Measurements from ENCODE around the gene PELO. TPM values are rescaled to one million over a fixed set of nuclear protein-coding genes. Genes with fewer than 3 reads are reported as not detected.

The PELO gene
- total and polyA plus RNA-seq, 9 of the 15 experiments (the other 6 are each of a cell fraction or from before 2014, with no cell fraction given) = 5.8 to 14.6 (median 9.6) TPM

DNA sequence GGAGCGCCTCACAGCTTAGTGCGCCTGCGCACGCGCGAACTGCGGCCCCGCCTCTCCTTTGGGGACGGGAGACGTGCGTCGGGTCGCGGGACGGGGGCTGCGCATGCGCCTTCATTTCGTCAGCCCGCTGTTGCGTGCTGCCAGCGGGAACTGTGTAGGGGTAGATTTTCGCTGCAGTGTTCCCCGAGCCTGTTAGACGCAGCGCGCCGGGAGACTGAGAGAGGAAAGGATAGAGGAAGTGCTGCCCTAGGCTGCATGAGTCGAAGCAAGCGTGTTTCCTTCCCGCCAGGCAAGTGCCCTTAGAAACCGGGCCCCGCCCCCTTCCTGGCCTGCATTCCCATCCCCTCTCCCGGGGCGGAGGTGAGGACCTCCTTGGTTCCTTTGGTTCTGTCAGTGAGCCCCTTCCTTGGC is 12.3 kb downstream of the PELO start (continued):
- TF ChIP-seq, protein P1, sequence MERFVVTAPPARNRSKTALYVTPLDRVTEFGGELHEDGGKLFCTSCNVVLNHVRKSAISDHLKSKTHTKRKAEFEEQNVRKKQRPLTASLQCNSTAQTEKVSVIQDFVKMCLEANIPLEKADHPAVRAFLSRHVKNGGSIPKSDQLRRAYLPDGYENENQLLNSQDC (CRISPR knock-in tag; IDR thresholded peaks at IDR 0.05) = no peak
- TF ChIP-seq SNRNP70 (optimal IDR thresholded peaks at IDR 0.05; ENCODE audit: low read depth, low read length) = no peak
- no peak for TF ChIP-seq CAMTA2 (CRISPR knock-in tag; conservative IDR thresholded peaks at IDR 0.05)
- TF ChIP-seq ZNF696 (CRISPR knock-in tag; conservative IDR thresholded peaks at IDR 0.05) = no peak
- no peak for TF ChIP-seq XRCC3 (IDR thresholded peaks at IDR 0.05)
- no peak for TF ChIP-seq FOXJ3 (CRISPR knock-in tag; IDR thresholded peaks at IDR 0.05)
- no peak for TF ChIP-seq GABPB1 (CRISPR knock-in tag; IDR thresholded peaks at IDR 0.05)
- TF ChIP-seq, protein P2, sequence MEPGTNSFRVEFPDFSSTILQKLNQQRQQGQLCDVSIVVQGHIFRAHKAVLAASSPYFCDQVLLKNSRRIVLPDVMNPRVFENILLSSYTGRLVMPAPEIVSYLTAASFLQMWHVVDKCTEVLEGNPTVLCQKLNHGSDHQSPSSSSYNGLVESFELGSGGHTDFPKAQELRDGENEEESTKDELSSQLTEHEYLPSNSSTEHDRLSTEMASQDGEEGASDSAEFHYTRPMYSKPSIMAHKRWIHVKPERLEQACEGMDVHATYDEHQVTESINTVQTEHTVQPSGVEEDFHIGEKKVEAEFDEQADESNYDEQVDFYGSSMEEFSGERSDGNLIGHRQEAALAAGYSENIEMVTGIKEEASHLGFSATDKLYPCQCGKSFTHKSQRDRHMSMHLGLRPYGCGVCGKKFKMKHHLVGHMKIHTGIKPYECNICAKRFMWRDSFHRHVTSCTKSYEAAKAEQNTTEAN (CRISPR knock-in tag; IDR thresholded peaks at IDR 0.05) = no peak
- TF ChIP-seq, protein P3, sequence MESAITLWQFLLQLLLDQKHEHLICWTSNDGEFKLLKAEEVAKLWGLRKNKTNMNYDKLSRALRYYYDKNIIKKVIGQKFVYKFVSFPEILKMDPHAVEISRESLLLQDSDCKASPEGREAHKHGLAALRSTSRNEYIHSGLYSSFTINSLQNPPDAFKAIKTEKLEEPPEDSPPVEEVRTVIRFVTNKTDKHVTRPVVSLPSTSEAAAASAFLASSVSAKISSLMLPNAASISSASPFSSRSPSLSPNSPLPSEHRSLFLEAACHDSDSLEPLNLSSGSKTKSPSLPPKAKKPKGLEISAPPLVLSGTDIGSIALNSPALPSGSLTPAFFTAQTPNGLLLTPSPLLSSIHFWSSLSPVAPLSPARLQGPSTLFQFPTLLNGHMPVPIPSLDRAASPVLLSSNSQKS (CRISPR knock-in tag; IDR thresholded peaks at IDR 0.05) = no peak
- TF ChIP-seq MBD2 (IDR thresholded peaks at IDR 0.05; ENCODE audit: borderline replicate concordance, low read depth) = no peak
- no peak for TF ChIP-seq HEY1 (CRISPR knock-in tag; IDR thresholded peaks at IDR 0.05; ENCODE audit: borderline replicate concordance)
- no peak for TF ChIP-seq TCFL5 (CRISPR knock-in tag; conservative IDR thresholded peaks at IDR 0.05)
- TF ChIP-seq CHD2 (IDR thresholded peaks at IDR 0.05; ENCODE audit: low read depth, low read length) = no peak
- TF ChIP-seq, protein P4, sequence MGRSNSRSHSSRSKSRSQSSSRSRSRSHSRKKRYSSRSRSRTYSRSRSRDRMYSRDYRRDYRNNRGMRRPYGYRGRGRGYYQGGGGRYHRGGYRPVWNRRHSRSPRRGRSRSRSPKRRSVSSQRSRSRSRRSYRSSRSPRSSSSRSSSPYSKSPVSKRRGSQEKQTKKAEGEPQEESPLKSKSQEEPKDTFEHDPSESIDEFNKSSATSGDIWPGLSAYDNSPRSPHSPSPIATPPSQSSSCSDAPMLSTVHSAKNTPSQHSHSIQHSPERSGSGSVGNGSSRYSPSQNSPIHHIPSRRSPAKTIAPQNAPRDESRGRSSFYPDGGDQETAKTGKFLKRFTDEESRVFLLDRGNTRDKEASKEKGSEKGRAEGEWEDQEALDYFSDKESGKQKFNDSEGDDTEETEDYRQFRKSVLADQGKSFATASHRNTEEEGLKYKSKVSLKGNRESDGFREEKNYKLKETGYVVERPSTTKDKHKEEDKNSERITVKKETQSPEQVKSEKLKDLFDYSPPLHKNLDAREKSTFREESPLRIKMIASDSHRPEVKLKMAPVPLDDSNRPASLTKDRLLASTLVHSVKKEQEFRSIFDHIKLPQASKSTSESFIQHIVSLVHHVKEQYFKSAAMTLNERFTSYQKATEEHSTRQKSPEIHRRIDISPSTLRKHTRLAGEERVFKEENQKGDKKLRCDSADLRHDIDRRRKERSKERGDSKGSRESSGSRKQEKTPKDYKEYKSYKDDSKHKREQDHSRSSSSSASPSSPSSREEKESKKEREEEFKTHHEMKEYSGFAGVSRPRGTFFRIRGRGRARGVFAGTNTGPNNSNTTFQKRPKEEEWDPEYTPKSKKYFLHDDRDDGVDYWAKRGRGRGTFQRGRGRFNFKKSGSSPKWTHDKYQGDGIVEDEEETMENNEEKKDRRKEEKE (IDR thresholded peaks at IDR 0.05; ENCODE audit: borderline replicate concordance in 1 of 2, control insufficient read depth in 1 of 2, low read depth in 2 of 2, low read length in 1 of 2) = no peak
- TF ChIP-seq, protein P5, sequence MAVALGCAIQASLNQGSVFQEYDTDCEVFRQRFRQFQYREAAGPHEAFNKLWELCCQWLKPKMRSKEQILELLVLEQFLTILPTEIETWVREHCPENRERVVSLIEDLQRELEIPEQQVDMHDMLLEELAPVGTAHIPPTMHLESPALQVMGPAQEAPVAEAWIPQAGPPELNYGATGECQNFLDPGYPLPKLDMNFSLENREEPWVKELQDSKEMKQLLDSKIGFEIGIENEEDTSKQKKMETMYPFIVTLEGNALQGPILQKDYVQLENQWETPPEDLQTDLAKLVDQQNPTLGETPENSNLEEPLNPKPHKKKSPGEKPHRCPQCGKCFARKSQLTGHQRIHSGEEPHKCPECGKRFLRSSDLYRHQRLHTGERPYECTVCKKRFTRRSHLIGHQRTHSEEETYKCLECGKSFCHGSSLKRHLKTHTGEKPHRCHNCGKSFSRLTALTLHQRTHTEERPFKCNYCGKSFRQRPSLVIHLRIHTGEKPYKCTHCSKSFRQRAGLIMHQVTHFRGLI (CRISPR knock-in tag; IDR thresholded peaks at IDR 0.05) = no peak
- TF ChIP-seq, protein P6, sequence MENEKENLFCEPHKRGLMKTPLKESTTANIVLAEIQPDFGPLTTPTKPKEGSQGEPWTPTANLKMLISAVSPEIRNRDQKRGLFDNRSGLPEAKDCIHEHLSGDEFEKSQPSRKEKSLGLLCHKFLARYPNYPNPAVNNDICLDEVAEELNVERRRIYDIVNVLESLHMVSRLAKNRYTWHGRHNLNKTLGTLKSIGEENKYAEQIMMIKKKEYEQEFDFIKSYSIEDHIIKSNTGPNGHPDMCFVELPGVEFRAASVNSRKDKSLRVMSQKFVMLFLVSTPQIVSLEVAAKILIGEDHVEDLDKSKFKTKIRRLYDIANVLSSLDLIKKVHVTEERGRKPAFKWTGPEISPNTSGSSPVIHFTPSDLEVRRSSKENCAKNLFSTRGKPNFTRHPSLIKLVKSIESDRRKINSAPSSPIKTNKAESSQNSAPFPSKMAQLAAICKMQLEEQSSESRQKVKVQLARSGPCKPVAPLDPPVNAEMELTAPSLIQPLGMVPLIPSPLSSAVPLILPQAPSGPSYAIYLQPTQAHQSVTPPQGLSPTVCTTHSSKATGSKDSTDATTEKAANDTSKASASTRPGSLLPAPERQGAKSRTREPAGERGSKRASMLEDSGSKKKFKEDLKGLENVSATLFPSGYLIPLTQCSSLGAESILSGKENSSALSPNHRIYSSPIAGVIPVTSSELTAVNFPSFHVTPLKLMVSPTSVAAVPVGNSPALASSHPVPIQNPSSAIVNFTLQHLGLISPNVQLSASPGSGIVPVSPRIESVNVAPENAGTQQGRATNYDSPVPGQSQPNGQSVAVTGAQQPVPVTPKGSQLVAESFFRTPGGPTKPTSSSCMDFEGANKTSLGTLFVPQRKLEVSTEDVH (IDR thresholded peaks at IDR 0.05; ENCODE audit: low read depth, partially characterized antibody) = peak; percentile 64
- TF ChIP-seq, protein P7, sequence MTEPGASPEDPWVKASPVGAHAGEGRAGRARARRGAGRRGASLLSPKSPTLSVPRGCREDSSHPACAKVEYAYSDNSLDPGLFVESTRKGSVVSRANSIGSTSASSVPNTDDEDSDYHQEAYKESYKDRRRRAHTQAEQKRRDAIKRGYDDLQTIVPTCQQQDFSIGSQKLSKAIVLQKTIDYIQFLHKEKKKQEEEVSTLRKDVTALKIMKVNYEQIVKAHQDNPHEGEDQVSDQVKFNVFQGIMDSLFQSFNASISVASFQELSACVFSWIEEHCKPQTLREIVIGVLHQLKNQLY (CRISPR knock-in tag; conservative IDR thresholded peaks at IDR 0.05) = no peak
- TF ChIP-seq POLR2A (conservative IDR thresholded peaks at IDR 0.05) = peak; percentile 82
